Liver (tissue), 9 donors: ENCODE results near the gene IQCF2. TPM values are rescaled to one million over a fixed set of nuclear protein-coding genes. Genes with fewer than 3 reads are reported as not detected.

Experiments used
- DNase-seq: peaks from one replicate; pipeline ENCODE4 v3.0.0-alpha.2; 2017; ENCODE audit warnings: low spot score
- H3K27ac ChIP-seq, 2 donors: one replicate each; pipeline ENCODE4 v1.7.0; 2013; ENCODE audit warnings: inconsistent platforms in 2 of 2, low read length in 2 of 2, control low read depth in 1 of 2, low read depth in 1 of 2, mild to moderate bottlenecking in 1 of 2
- H3K27me3 ChIP-seq, 4 donors: one replicate each; pipeline versions ENCODE4 v1.6.1 to v1.7.0; 2013; ENCODE audit warnings: low read length in 3 of 4, inconsistent platforms in 1 of 4, mild to moderate bottlenecking in 1 of 4, moderate library complexity in 1 of 4; ENCODE audit not compliant: control insufficient read depth in 4 of 4, insufficient read depth in 4 of 4
- H3K36me3 ChIP-seq, 4 donors: one replicate each; pipeline versions ENCODE4 v1.6.1 to v1.7.0; 2013; ENCODE audit warnings: low read length in 3 of 4, mild to moderate bottlenecking in 3 of 4, low read depth in 1 of 4, moderate library complexity in 1 of 4; ENCODE audit not compliant: control insufficient read depth in 4 of 4, insufficient read depth in 3 of 4
- H3K4me1 ChIP-seq, 4 donors: one replicate each; pipeline versions ENCODE4 v1.6.1 to v1.7.0; 2013; ENCODE audit warnings: low read length in 3 of 4, mild to moderate bottlenecking in 3 of 4, moderate library complexity in 1 of 4; ENCODE audit not compliant: control insufficient read depth in 4 of 4, insufficient read depth in 4 of 4
- H3K4me3 ChIP-seq, 3 donors: one replicate each; pipeline versions ENCODE4 v1.6.1 to v1.7.0; 2013; ENCODE audit warnings: low read length in 3 of 3, control low read depth in 1 of 3, low read depth in 1 of 3, mild to moderate bottlenecking in 1 of 3
- H3K9ac ChIP-seq, 2 donors: one replicate each; pipeline ENCODE4 v1.7.0; 2013; ENCODE audit warnings: low read length in 2 of 2, mild to moderate bottlenecking in 2 of 2, moderate library complexity in 2 of 2, control low read depth in 1 of 2, low read depth in 1 of 2
- H3K9me3 ChIP-seq, 4 donors: one replicate each; pipeline versions ENCODE4 v1.6.1 to v1.7.0; 2013; ENCODE audit warnings: low read length in 3 of 4; ENCODE audit not compliant: control insufficient read depth in 4 of 4
- EGR1 ChIP-seq, 2 donors: IDR thresholded peaks; 2 replicates each; pipeline ENCODE4 v1.6.1; 2016 to 2018; ENCODE audit warnings: antibody characterized with exemption in 2 of 2, low read depth in 2 of 2
- FOXA1 ChIP-seq: IDR thresholded peaks from 2 replicates; pipeline ENCODE4 v1.6.1; 2016; ENCODE audit warnings: antibody characterized with exemption
- FOXA2 ChIP-seq: IDR thresholded peaks from 2 replicates; pipeline ENCODE4 v1.6.1; 2016; ENCODE audit warnings: antibody characterized with exemption
- GABPA ChIP-seq, 2 donors: IDR thresholded peaks in 1 of 2; conservative IDR thresholded peaks in 1 of 2; 2 replicates each; pipeline ENCODE4 v1.6.1; 2016; ENCODE audit warnings: antibody characterized with exemption in 2 of 2, mild to moderate bottlenecking in 1 of 2, moderate library complexity in 1 of 2
- HNF4A ChIP-seq, 2 donors: conservative IDR thresholded peaks; 2 replicates each; pipeline ENCODE4 v1.6.1; 2016; ENCODE audit warnings: antibody characterized with exemption in 2 of 2, mild to moderate bottlenecking in 2 of 2
- HNF4G ChIP-seq: IDR thresholded peaks from 2 replicates; pipeline ENCODE4 v1.6.1; 2016; ENCODE audit warnings: antibody characterized with exemption
- JUND ChIP-seq, 2 donors: IDR thresholded peaks; 2 replicates each; pipeline ENCODE4 v1.6.1; 2016; ENCODE audit warnings: antibody characterized with exemption in 2 of 2
- NR2F2 ChIP-seq: IDR thresholded peaks from 2 replicates; pipeline ENCODE4 v1.6.1; 2016; ENCODE audit warnings: antibody characterized with exemption
- RAD21 ChIP-seq, 2 donors: IDR thresholded peaks; 2 replicates each; pipeline ENCODE4 v1.6.1; 2016; ENCODE audit warnings: antibody characterized with exemption in 2 of 2, mild to moderate bottlenecking in 2 of 2
- RXRA ChIP-seq, 2 donors: IDR thresholded peaks; 2 replicates each; pipeline ENCODE4 v1.6.1; 2017 to 2018; ENCODE audit warnings: antibody characterized with exemption in 2 of 2, mild to moderate bottlenecking in 1 of 2
- SP1 ChIP-seq: IDR thresholded peaks from 2 replicates; pipeline ENCODE4 v1.6.1; 2018; ENCODE audit warnings: antibody characterized with exemption, mild to moderate bottlenecking
- TAF1 ChIP-seq: conservative IDR thresholded peaks from 2 replicates; pipeline ENCODE4 v1.6.1; 2016; ENCODE audit warnings: antibody characterized with exemption, mild to moderate bottlenecking
- YY1 ChIP-seq: IDR thresholded peaks from 2 replicates; pipeline ENCODE4 v1.6.1; 2016; ENCODE audit warnings: antibody characterized with exemption, mild to moderate bottlenecking
- WGBS: extraction: QIAGEN DNeasy Blood & Tissue Kit; methylation state at CpG from one replicate; pipeline ENCODE4 v1.1.7; 2013; 5-methylcytosine and 5-hydroxymethylcytosine counted together
- polyA plus RNA-seq, 2 donors: library from polyadenylated mRNA; stranded (reverse) in 1 of 2; unstranded in 1 of 2; fragments of 200-250 nt in 1 of 2; fragments of >200 nt in 1 of 2; fragmentation: Nextera tagmentation in 1 of 2; extraction: Ambion mirVana in 1 of 2; gene quantifications; one replicate each; pipeline versions ENCODE4 v1.2.1 to v1.2.3, GENCODE V29; 2013 to 2015
- total RNA-seq, 2 donors: library from RNA; depleted of rRNA; stranded (reverse); fragments of >200 nt; gene quantifications; one replicate each; pipeline ENCODE4 v1.2.3, GENCODE V29; 2014
- TF ChIP-seq, protein P1 (sequence below): fragments of 150-350 bp; IDR thresholded peaks from 2 replicates; pipeline ENCODE4 v1.5.1; 2017; ENCODE audit warnings: improper control_type of control experiment, low read depth, low read length; ENCODE audit not compliant: missing input control
- TF ChIP-seq, protein P2 (sequence below): IDR thresholded peaks from 2 replicates; pipeline ENCODE4 v1.6.1; 2016; ENCODE audit warnings: antibody characterized with exemption
- TF ChIP-seq, protein P3 (sequence below): IDR thresholded peaks from 2 replicates; pipeline ENCODE4 v1.6.1; 2016; ENCODE audit warnings: antibody characterized with exemption
- TF ChIP-seq, protein P4 (sequence below): IDR thresholded peaks from 2 replicates; pipeline ENCODE4 v1.6.1; 2016; ENCODE audit warnings: antibody characterized with exemption
- TF ChIP-seq, protein P5 (sequence below): IDR thresholded peaks from 2 replicates; pipeline ENCODE4 v1.6.1; 2016; ENCODE audit warnings: antibody characterized with exemption, mild to moderate bottlenecking
- donor health status: healthy.
- donor health status: healthy.
- donor health status: healthy.
- donor health status: healthy.
- donor health status: healthy.

Gene IQCF2
- total and polyA plus RNA-seq, 4 donors: not detected

DNA sequence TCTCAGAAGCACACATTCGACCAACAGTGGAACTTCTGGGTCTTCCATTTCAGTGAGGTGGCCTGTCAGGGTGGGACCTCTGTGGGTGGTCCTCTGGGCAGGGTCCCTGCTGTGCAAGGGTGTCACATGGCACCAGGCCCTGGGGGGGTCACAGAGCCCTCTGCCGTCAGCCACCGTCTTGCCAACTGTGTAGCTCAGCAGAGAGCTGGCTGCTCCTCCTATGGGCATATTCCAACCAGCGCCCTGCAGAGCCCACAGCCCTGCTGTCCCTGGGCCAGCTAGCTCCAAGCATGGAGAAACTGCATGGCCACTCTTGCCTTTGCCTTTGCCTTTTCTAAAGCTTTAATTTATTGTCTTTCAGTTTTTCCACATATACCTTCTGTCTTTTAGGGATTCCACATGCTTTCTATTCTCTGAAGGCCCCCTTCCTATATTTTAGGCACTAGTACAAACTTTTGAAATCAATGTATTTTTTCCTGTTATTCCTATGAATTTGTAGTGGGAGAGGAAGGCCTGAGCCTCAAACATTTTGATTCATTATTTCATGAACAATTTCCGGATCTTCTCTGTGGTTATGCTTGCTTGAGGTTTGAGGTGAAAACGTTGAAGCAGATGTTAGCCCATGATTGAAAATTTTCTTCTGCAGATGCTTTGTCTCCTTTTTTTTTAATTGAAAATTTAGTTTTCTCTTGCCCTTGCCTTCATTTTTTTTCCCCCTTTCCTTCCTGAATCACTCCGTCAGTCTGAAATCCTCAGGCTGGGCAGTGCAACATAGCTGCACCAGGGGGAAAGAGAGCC, 30.0 kb downstream of the IQCF2 start:
- no peak overlapping the region for H3K9ac ChIP-seq
- no peaks in the 10 kb centered on the region for H3K9me3 ChIP-seq
- H3K36me3 ChIP-seq: no peaks in the 10 kb centered on the region
- WGBS: 75% methylated on average over 7 of the region's 7 CpGs
- no peak for TF ChIP-seq NR2F2
- TF ChIP-seq, protein P1, sequence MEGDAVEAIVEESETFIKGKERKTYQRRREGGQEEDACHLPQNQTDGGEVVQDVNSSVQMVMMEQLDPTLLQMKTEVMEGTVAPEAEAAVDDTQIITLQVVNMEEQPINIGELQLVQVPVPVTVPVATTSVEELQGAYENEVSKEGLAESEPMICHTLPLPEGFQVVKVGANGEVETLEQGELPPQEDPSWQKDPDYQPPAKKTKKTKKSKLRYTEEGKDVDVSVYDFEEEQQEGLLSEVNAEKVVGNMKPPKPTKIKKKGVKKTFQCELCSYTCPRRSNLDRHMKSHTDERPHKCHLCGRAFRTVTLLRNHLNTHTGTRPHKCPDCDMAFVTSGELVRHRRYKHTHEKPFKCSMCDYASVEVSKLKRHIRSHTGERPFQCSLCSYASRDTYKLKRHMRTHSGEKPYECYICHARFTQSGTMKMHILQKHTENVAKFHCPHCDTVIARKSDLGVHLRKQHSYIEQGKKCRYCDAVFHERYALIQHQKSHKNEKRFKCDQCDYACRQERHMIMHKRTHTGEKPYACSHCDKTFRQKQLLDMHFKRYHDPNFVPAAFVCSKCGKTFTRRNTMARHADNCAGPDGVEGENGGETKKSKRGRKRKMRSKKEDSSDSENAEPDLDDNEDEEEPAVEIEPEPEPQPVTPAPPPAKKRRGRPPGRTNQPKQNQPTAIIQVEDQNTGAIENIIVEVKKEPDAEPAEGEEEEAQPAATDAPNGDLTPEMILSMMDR: no peak
- TF ChIP-seq EGR1 (IDR thresholded peaks at IDR 0.05; ENCODE audit: low read depth in 2 of 2): no peak
- TF ChIP-seq HNF4A (conservative IDR thresholded peaks at IDR 0.05): no peak
- no peak for TF ChIP-seq JUND (IDR thresholded peaks at IDR 0.05)
- TF ChIP-seq RAD21 (IDR thresholded peaks at IDR 0.05): no peak
- TF ChIP-seq YY1: no peak
- TF ChIP-seq RXRA (IDR thresholded peaks at IDR 0.05): no peak
- no peak for TF ChIP-seq GABPA (IDR thresholded peaks at IDR 0.05 in 1 of 2, conservative IDR thresholded peaks at IDR 0.05 in 1 of 2)
- TF ChIP-seq HNF4G: no peak
- TF ChIP-seq, protein P2, sequence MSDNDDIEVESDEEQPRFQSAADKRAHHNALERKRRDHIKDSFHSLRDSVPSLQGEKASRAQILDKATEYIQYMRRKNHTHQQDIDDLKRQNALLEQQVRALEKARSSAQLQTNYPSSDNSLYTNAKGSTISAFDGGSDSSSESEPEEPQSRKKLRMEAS: no peak
- no peak for TF ChIP-seq TAF1
- TF ChIP-seq, protein P3, sequence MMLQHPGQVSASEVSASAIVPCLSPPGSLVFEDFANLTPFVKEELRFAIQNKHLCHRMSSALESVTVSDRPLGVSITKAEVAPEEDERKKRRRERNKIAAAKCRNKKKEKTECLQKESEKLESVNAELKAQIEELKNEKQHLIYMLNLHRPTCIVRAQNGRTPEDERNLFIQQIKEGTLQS: no peak
- TF ChIP-seq FOXA2: no peak
- TF ChIP-seq SP1: no peak
- TF ChIP-seq, protein P4, sequence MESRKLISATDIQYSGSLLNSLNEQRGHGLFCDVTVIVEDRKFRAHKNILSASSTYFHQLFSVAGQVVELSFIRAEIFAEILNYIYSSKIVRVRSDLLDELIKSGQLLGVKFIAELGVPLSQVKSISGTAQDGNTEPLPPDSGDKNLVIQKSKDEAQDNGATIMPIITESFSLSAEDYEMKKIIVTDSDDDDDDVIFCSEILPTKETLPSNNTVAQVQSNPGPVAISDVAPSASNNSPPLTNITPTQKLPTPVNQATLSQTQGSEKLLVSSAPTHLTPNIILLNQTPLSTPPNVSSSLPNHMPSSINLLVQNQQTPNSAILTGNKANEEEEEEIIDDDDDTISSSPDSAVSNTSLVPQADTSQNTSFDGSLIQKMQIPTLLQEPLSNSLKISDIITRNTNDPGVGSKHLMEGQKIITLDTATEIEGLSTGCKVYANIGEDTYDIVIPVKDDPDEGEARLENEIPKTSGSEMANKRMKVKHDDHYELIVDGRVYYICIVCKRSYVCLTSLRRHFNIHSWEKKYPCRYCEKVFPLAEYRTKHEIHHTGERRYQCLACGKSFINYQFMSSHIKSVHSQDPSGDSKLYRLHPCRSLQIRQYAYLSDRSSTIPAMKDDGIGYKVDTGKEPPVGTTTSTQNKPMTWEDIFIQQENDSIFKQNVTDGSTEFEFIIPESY: no peak
- TF ChIP-seq FOXA1: no peak
- TF ChIP-seq, protein P5, sequence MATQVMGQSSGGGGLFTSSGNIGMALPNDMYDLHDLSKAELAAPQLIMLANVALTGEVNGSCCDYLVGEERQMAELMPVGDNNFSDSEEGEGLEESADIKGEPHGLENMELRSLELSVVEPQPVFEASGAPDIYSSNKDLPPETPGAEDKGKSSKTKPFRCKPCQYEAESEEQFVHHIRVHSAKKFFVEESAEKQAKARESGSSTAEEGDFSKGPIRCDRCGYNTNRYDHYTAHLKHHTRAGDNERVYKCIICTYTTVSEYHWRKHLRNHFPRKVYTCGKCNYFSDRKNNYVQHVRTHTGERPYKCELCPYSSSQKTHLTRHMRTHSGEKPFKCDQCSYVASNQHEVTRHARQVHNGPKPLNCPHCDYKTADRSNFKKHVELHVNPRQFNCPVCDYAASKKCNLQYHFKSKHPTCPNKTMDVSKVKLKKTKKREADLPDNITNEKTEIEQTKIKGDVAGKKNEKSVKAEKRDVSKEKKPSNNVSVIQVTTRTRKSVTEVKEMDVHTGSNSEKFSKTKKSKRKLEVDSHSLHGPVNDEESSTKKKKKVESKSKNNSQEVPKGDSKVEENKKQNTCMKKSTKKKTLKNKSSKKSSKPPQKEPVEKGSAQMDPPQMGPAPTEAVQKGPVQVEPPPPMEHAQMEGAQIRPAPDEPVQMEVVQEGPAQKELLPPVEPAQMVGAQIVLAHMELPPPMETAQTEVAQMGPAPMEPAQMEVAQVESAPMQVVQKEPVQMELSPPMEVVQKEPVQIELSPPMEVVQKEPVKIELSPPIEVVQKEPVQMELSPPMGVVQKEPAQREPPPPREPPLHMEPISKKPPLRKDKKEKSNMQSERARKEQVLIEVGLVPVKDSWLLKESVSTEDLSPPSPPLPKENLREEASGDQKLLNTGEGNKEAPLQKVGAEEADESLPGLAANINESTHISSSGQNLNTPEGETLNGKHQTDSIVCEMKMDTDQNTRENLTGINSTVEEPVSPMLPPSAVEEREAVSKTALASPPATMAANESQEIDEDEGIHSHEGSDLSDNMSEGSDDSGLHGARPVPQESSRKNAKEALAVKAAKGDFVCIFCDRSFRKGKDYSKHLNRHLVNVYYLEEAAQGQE: no peak
- peaks cover 0 to 3% (median 0%) of the 10 kb centered on the region in 4 donors for H3K27me3 ChIP-seq
- H3K4me1 ChIP-seq: no peaks in the 10 kb centered on the region
- no peak for DNase-seq
- H3K27ac ChIP-seq: no peak overlapping the region
- H3K4me3 ChIP-seq: no peak overlapping the region
